ENCODE results near the gene PDE6G. TPM values are rescaled to one million over a fixed set of nuclear protein-coding genes. Genes with fewer than 3 reads are reported as not detected.
A peak's percentile ranks its signal among the peaks of the same experiment; 100 is the strongest.

Gene PDE6G
- total and polyA plus RNA-seq, 2 of the 4 experiments (the other 2 are of a cell fraction) = 2.7 TPM; not detected in 1

DNA sequence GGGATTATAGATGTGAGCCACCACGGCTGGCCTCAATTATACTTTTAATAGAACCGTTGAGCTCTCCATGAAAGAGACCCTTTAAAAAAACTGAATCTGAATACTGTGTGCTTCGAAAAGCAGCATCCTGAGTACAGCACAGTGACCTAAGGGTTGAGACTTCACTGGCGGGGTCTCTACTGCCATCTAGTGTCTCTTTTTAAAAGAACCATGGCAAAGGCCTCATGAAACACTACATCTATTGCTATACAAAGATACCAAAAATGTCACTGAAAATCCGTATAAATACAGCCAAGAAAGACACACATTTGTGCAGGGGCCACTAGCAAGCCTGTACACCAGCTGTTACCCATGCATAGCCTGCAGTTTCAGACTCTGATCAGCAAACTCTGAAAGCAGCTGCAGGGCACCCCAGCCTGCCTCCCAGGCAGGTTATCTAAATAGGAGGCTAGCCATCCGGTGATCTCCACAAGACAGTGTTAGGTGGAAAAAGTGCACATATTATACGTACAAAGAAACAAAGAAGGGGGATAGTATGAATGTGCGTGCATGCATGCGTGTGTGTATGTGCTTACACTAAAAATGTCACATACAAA, 54.7 kb downstream of the PDE6G start:
- intact Hi-C loops (cut with micrococcal nuclease) = loop anchor here (1.0 kb wide), 2 partner anchors 48 to 80 kb away; no protein-coding TSS in a partner anchor
- WGBS, 2 experiments (ENCODE audit: extremely low coverage in 2 of 2, insufficient read length in 1 of 2) = no CpG with 5 or more reads among the region's 9 CpGs
- ATAC-seq (ENCODE audit: low read depth) = peak; percentile 96

More for the DNA sequence above, 54.7 kb downstream of the PDE6G start:
- peak; percentile 85 for TF ChIP-seq CTCF (conservative IDR thresholded peaks at IDR 0.05; ENCODE audit: low read depth, low read length)
- TF ChIP-seq MAFK (IDR thresholded peaks at IDR 0.05; ENCODE audit: low read depth, low read length) = no peak
- TF ChIP-seq CHD1 (IDR thresholded peaks at IDR 0.05; ENCODE audit: low read depth, low read length) = no peak
- peak; percentile 88 for TF ChIP-seq RAD21 (IDR thresholded peaks at IDR 0.05; ENCODE audit: low read length)
- no peak for TF ChIP-seq CEBPB (IDR thresholded peaks at IDR 0.05; ENCODE audit: low read depth, low read length)
- no peak for TF ChIP-seq BHLHE40 (IDR thresholded peaks at IDR 0.05; ENCODE audit: low read depth, low read length)
- TF ChIP-seq SMC3 (IDR thresholded peaks at IDR 0.05; ENCODE audit: low read depth, low read length) = peak; percentile 72
- TF ChIP-seq, protein P1, sequence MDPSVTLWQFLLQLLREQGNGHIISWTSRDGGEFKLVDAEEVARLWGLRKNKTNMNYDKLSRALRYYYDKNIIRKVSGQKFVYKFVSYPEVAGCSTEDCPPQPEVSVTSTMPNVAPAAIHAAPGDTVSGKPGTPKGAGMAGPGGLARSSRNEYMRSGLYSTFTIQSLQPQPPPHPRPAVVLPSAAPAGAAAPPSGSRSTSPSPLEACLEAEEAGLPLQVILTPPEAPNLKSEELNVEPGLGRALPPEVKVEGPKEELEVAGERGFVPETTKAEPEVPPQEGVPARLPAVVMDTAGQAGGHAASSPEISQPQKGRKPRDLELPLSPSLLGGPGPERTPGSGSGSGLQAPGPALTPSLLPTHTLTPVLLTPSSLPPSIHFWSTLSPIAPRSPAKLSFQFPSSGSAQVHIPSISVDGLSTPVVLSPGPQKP (IDR thresholded peaks at IDR 0.05; ENCODE audit: borderline replicate concordance, low read depth, low read length) = no peak
- 0 out of 2 replicates have a peak, but pooled peaks have one; percentile 31 for TF ChIP-seq POLR2A (IDR thresholded peaks at IDR 0.05; ENCODE audit: low read depth, low read length)
- no peak for TF ChIP-seq FOS (IDR thresholded peaks at IDR 0.05; ENCODE audit: low read depth, low read length)
- no peak for TF ChIP-seq MXI1 (IDR thresholded peaks at IDR 0.05; ENCODE audit: borderline replicate concordance, low read depth, low read length)
- no peak for TF ChIP-seq NFE2L2 (IDR thresholded peaks at IDR 0.05; ENCODE audit: low read depth, low read length)
- TF ChIP-seq RCOR1 (IDR thresholded peaks at IDR 0.05; ENCODE audit: insufficient replicate concordance, low read length) = no peak
- TF ChIP-seq USF2 (IDR thresholded peaks at IDR 0.05; ENCODE audit: low read depth, low read length) = no peak
- TF ChIP-seq MAZ (IDR thresholded peaks at IDR 0.05; ENCODE audit: borderline replicate concordance, low read depth, low read length) = no peak
- no peak for TF ChIP-seq RFX5 (IDR thresholded peaks at IDR 0.05; ENCODE audit: low read depth, low read length)
- peaks cover 51% of the 10 kb centered on the region for H3K36me3 ChIP-seq (ENCODE audit: control insufficient read depth, insufficient read depth, low read length)
- H3K23ac ChIP-seq (ENCODE audit: low read depth, low read length) = no peak overlapping the region
- H2BK120ac ChIP-seq (ENCODE audit: low read depth, low read length) = no peak overlapping the region
- H3K27ac ChIP-seq (ENCODE audit: insufficient read depth, low read length) = no peak overlapping the region
- H2AK9ac ChIP-seq (replicated peaks; ENCODE audit: low read depth, low read length, poor library complexity) = no peak overlapping the region
- no peak overlapping the region for H3K56ac ChIP-seq (ENCODE audit: extremely low read depth, insufficient read depth, low read length)
- H3K4me2 ChIP-seq (ENCODE audit: low read depth, low read length) = no peak overlapping the region
- no peak overlapping the region for H3K18ac ChIP-seq (ENCODE audit: low read depth, low read length)
- no peak overlapping the region for H2AFZ ChIP-seq (replicated peaks; ENCODE audit: low read length, poor library complexity)
- no peak overlapping the region for H2BK15ac ChIP-seq (ENCODE audit: low read depth, low read length)
- H4K8ac ChIP-seq (ENCODE audit: low read depth in 2 of 2, low read length in 2 of 2) = no peak overlapping the region; a peak in 1 of 4 replicates
- no peak overlapping the region for H2BK5ac ChIP-seq (ENCODE audit: low read depth, low read length, poor library complexity, severe bottlenecking)
- H3K9ac ChIP-seq (ENCODE audit: low read depth, low read length) = no peak overlapping the region
- peaks cover 3% of the 10 kb centered on the region; the same call in 1 of the 2 replicates for H3K4me1 ChIP-seq (ENCODE audit: control insufficient read depth, insufficient read depth, low read length)
- no peak overlapping the region for H4K5ac ChIP-seq (ENCODE audit: low read depth, low read length)
- in situ Hi-C loops (cut with MboI; ENCODE audit: low sequenced_read_pairs) (no loop called here), dilution Hi-C loops (cut with HindIII; ENCODE audit: low sequenced_read_pairs, unreplicated experiment) (no loop called here)
- no TSS peak for BruUV-seq (replicated peaks)
- H3K9me1 ChIP-seq (ENCODE audit: insufficient read depth, low read length) = peaks cover 3% of the 10 kb centered on the region; the same call in 1 of the 2 replicates
- H2AK5ac ChIP-seq (ENCODE audit: low read depth, low read length) = no peak overlapping the region
- H2BK20ac ChIP-seq (ENCODE audit: low read depth, low read length) = no peak overlapping the region
- H3K14ac ChIP-seq (replicated peaks; ENCODE audit: low read depth, low read length) = no peak overlapping the region
- H4K20me1 ChIP-seq (ENCODE audit: insufficient read depth, low read length) = peaks cover 26% of the 10 kb centered on the region
- H3K4me3 ChIP-seq (ENCODE audit: insufficient read depth, low read depth, low read length) = no peak overlapping the region
- H3K79me1 ChIP-seq (ENCODE audit: low read depth in 1 of 2, low read length in 2 of 2) = peaks cover 18 to 53% of the 10 kb centered on the region in 2 experiments
- H3K27me3 ChIP-seq (ENCODE audit: control insufficient read depth, insufficient read depth, low read length) = no peaks in the 10 kb centered on the region
- no peak overlapping the region for H3K4ac ChIP-seq (ENCODE audit: low read depth, low read length)
- ChIA-PET POLR2A (ENCODE audit: unreplicated experiment) (no interaction called here), CTCF (interaction anchor here (0.5 to 1.7 kb wide), 3 partner anchors 33 to 93 kb away, joined by 3 to 4 read pairs (median 4); no protein-coding TSS in a partner anchor)
- peak; percentile 78 for DNase-seq
- no peaks in the 10 kb centered on the region for H3K9me3 ChIP-seq (ENCODE audit: control insufficient read depth, insufficient read depth, low read length)
- H4K91ac ChIP-seq (ENCODE audit: insufficient read depth, low read depth, low read length) = no peak overlapping the region
